ENCODE data around the gene CACHD1.

CACHD1 gene

DNA sequence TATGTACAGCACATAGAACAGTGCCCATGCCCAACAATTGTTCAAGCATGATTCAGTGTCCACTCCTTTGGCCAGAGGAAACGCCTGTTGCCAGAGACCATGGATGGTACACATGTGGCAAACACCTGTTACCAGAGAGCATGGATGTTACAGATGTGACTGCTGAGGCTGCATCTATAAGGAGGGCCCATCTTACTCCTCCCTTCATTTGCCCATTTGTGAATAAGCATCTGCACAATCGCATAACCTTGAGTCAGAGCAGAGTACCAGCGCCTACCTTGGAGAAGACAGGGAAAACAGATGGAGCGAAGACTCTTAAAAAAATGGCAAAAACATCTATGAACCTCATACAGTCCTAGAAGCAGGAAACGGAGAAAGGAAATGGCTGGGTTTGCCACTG, 36.6 kb upstream of the CACHD1 start:
- no peak for DNase-seq (ENCODE audit: low read depth)
- no peak overlapping the region for H3K4me3 ChIP-seq (replicated peaks; ENCODE audit: low read depth, low read length)
- TF ChIP-seq CTCF (IDR thresholded peaks at IDR 0.05; ENCODE audit: low read length, missing control alignments) = no peak

- TF ChIP-seq CTCF (IDR thresholded peaks at IDR 0.05; ENCODE audit: low read length, missing control alignments) = no peak
- no peak overlapping the region for H3K4me3 ChIP-seq (replicated peaks; ENCODE audit: low read depth, low read length)
- no peak for DNase-seq (ENCODE audit: low read depth)
Observed at GRCh38 chr1:64433747-64434146, 36.2 kb upstream of the CACHD1 start.

- DNase-seq (ENCODE audit: low read depth) = no peak
- no peak overlapping the region for H3K4me3 ChIP-seq (replicated peaks; ENCODE audit: low read depth, low read length)
- TF ChIP-seq CTCF (IDR thresholded peaks at IDR 0.05; ENCODE audit: low read length, missing control alignments) = no peak
Observed at GRCh38 chr1:64435000-64435399, 34.9 kb upstream of the CACHD1 start.

DNA sequence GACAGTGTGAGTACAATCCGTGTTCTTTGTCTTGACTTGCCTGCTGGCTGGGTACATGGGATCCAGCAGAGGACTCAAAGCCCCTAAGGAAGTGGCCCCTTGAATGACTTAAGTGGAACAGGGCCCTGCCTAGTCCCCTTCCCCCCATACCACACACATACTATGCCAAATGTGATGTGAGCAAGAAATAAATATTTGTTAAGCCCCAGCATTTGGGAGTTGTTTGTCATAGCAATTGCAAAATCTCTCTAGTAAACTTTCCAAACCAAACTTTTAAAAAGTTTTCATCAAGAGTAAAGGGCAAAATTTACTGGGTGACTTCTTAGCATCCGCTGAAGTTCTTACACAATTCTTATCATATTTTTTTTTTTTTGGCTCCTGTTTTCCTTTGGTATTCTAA, 32.5 kb upstream of the CACHD1 start:
- TF ChIP-seq CTCF (IDR thresholded peaks at IDR 0.05; ENCODE audit: low read length, missing control alignments) = no peak
- DNase-seq (ENCODE audit: low read depth) = no peak
- H3K4me3 ChIP-seq (replicated peaks; ENCODE audit: low read depth, low read length) = no peak overlapping the region

- no peak for DNase-seq (ENCODE audit: low read depth)
- no peak for TF ChIP-seq CTCF (IDR thresholded peaks at IDR 0.05; ENCODE audit: low read length, missing control alignments)
- H3K4me3 ChIP-seq (replicated peaks; ENCODE audit: low read depth, low read length) = no peak overlapping the region
Observed at GRCh38 chr1:64440183-64440826, 29.6 kb upstream of the CACHD1 start.

- no peak for DNase-seq (ENCODE audit: low read depth)
- TF ChIP-seq CTCF (IDR thresholded peaks at IDR 0.05; ENCODE audit: low read length, missing control alignments) = no peak
- H3K4me3 ChIP-seq (replicated peaks; ENCODE audit: low read depth, low read length) = no peak overlapping the region
Observed at GRCh38 chr1:64451440-64451839, 18.5 kb upstream of the CACHD1 start.

DNA sequence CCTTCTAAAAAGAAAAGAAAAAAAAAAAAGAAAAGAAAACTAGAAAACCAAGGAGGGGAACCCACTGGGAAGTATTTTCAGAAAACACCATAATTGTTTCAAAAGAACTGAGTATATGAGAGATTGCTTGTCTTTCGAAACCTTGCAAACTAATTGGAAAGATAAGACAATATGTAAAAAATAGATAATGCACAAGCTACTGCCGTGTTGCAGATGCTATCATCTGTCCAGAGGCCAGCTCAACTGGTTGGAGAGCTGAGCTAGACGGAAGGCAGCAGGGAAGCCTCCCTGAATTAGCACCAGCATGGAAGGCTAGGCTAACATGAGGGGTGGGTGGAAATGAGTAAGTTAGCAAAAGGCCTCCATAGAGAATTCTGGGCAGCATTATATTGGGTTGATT, 16.2 kb upstream of the CACHD1 start:
- no peak overlapping the region for H3K4me3 ChIP-seq (replicated peaks; ENCODE audit: low read depth, low read length)
- no peak for TF ChIP-seq CTCF (IDR thresholded peaks at IDR 0.05; ENCODE audit: low read length, missing control alignments)
- no peak for DNase-seq (ENCODE audit: low read depth)
